ENCODE data around the gene SAPCD2. TPM values are rescaled to one million over a fixed set of nuclear protein-coding genes. Genes with fewer than 3 reads are reported as not detected.
A peak's percentile ranks its signal among the peaks of the same experiment; 100 is the strongest.

Gene SAPCD2
- polyA plus RNA-seq, 1 donor: 12.1 TPM

- Histone ChIP-seq H3K36me3 (ENCODE audit: control insufficient read depth, insufficient read depth, low read length) (no peaks in the 10 kb centered on the region), H3K9me3 (ENCODE audit: control insufficient read depth, low read depth, low read length) (peaks cover 12% of the 10 kb centered on the region), H3K4me3 (ENCODE audit: low read length) (peak overlapping the region; percentile 28), H3K27me3 (ENCODE audit: control insufficient read depth, insufficient read depth, low read length) (peaks cover 59% of the 10 kb centered on the region), H3K27ac (ENCODE audit: low read length) (no peak overlapping the region), H3K4me1 (ENCODE audit: control insufficient read depth, insufficient read depth, low read length) (peaks cover 23% of the 10 kb centered on the region)
- DNase-seq: no peak
- no CpG with 5 or more reads among the region's 18 CpGs for WGBS (ENCODE audit: insufficient coverage, low lambda C conversion rate)
Measured at GRCh38 chr9:137044502-137045177, 25.7 kb downstream of the SAPCD2 start.

- Histone ChIP-seq H3K4me1 (ENCODE audit: control insufficient read depth, insufficient read depth, low read length) (peaks cover 23% of the 10 kb centered on the region), H3K27ac (ENCODE audit: low read length) (no peak overlapping the region), H3K4me3 (ENCODE audit: low read length) (no peak overlapping the region), H3K36me3 (ENCODE audit: control insufficient read depth, insufficient read depth, low read length) (no peaks in the 10 kb centered on the region), H3K9me3 (ENCODE audit: control insufficient read depth, low read depth, low read length) (peaks cover 10% of the 10 kb centered on the region), H3K27me3 (ENCODE audit: control insufficient read depth, insufficient read depth, low read length) (peaks cover 53% of the 10 kb centered on the region)
- DNase-seq: no peak
- no CpG with 5 or more reads among the region's 12 CpGs for WGBS (ENCODE audit: insufficient coverage, low lambda C conversion rate)
Measured at GRCh38 chr9:137044037-137044436, 26.3 kb downstream of the SAPCD2 start.

- Histone ChIP-seq H3K27me3 (ENCODE audit: control insufficient read depth, insufficient read depth, low read length) (peaks cover 45% of the 10 kb centered on the region), H3K36me3 (ENCODE audit: control insufficient read depth, insufficient read depth, low read length) (no peaks in the 10 kb centered on the region), H3K4me3 (ENCODE audit: low read length) (no peak overlapping the region), H3K27ac (ENCODE audit: low read length) (no peak overlapping the region), H3K4me1 (ENCODE audit: control insufficient read depth, insufficient read depth, low read length) (peaks cover 23% of the 10 kb centered on the region), H3K9me3 (ENCODE audit: control insufficient read depth, low read depth, low read length) (peaks cover 9% of the 10 kb centered on the region)
- no peak for DNase-seq
- no CpG with 5 or more reads among the region's 36 CpGs for whole genome bisulfite sequencing (ENCODE audit: insufficient coverage, low lambda C conversion rate)
Measured at GRCh38 chr9:137042751-137043727, 27.3 kb downstream of the SAPCD2 start.

GRCh38 chr9:137041124-137041523 is 29.2 kb downstream of the SAPCD2 start:
- peaks cover 19% of the 10 kb centered on the region for H3K4me1 ChIP-seq (ENCODE audit: control insufficient read depth, insufficient read depth, low read length)
- DNase-seq: no peak
- peaks cover 5% of the 10 kb centered on the region for H3K9me3 ChIP-seq (ENCODE audit: control insufficient read depth, low read depth, low read length)
- no peaks in the 10 kb centered on the region for H3K36me3 ChIP-seq (ENCODE audit: control insufficient read depth, insufficient read depth, low read length)
- no peak overlapping the region for H3K27ac ChIP-seq (ENCODE audit: low read length)
- no CpG with 5 or more reads among the region's 16 CpGs for WGBS (ENCODE audit: insufficient coverage, low lambda C conversion rate)
- H3K27me3 ChIP-seq (ENCODE audit: control insufficient read depth, insufficient read depth, low read length): peaks cover 28% of the 10 kb centered on the region
- no peak overlapping the region for H3K4me3 ChIP-seq (ENCODE audit: low read length)

DNA sequence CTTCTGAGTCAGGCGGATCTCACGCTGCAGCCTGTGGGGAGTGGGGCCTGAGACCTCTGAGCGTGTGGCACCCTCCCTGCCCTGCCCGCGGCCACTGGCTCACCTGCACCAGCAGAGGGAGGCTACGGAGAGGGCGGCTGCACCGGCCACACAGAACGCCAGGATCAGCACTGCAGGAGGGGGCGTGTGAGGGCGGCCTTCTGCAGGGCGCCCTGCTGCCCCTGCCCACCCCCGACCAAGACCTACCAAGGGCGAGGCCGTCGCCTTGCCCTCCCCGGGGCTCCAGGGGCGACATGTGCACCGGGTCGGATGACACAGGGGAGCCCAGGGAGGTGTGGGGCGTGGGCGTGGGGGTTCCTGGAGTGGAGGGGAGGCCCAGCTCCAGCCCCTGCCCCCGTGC is 29.8 kb downstream of the SAPCD2 start:
- peaks cover 4% of the 10 kb centered on the region for H3K9me3 ChIP-seq (ENCODE audit: control insufficient read depth, low read depth, low read length)
- H3K27ac ChIP-seq (ENCODE audit: low read length): no peak overlapping the region
- no peaks in the 10 kb centered on the region for H3K36me3 ChIP-seq (ENCODE audit: control insufficient read depth, insufficient read depth, low read length)
- peaks cover 19% of the 10 kb centered on the region for H3K4me1 ChIP-seq (ENCODE audit: control insufficient read depth, insufficient read depth, low read length)
- no peak for DNase-seq
- H3K4me3 ChIP-seq (ENCODE audit: low read length): no peak overlapping the region
- peaks cover 25% of the 10 kb centered on the region for H3K27me3 ChIP-seq (ENCODE audit: control insufficient read depth, insufficient read depth, low read length)
- WGBS (ENCODE audit: insufficient coverage, low lambda C conversion rate): no CpG with 5 or more reads among the region's 23 CpGs

DNA sequence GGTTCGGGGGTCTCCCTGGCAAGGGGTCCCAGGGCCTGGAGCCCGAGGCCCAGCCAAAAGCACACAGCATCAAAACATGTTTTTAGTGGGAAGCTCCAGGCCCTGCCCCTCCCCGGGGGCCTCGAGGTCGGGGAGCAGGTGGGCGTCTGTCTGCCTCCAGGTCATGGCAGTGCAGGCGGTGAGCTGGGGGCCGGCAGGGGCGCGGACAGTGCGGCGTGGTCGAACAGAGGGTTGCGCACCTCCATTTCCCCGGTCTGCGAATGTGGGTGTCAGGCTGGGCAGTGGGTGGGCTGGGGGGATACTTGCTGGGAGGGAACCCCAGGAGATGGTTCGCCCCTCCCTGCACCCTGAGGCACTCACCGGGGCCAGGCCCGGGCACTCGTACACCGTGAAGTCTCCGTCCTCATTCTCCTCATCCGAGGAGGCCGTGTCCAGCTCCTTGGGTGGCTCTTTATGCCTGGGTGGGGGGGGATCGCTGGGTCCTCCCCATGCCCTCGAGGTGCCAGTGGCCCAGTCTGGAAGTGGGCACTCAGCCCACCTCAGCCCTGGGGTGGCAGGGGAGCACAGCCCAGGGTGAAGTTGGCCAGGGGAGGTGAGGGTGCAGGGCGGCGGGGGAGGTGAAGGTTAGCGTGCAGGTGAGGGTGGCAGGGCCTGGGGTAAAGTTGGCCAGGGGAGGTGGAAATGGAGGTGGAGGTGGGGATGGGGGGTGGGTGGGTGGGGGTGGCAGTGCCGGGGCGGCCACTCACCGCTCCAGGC is 30.6 kb downstream of the SAPCD2 start:
- whole genome bisulfite sequencing (ENCODE audit: insufficient coverage, low lambda C conversion rate): no CpG with 5 or more reads among the region's 32 CpGs
- Histone ChIP-seq H3K27me3 (ENCODE audit: control insufficient read depth, insufficient read depth, low read length) (peaks cover 17% of the 10 kb centered on the region), H3K36me3 (ENCODE audit: control insufficient read depth, insufficient read depth, low read length) (no peaks in the 10 kb centered on the region), H3K4me1 (ENCODE audit: control insufficient read depth, insufficient read depth, low read length) (peaks cover 18% of the 10 kb centered on the region), H3K27ac (ENCODE audit: low read length) (no peak overlapping the region), H3K4me3 (ENCODE audit: low read length) (no peak overlapping the region), H3K9me3 (ENCODE audit: control insufficient read depth, low read depth, low read length) (peaks cover 4% of the 10 kb centered on the region)
- no peak for DNase-seq

- no peak for DNase-seq
- peaks cover 4% of the 10 kb centered on the region for H3K9me3 ChIP-seq (ENCODE audit: control insufficient read depth, low read depth, low read length)
- H3K4me3 ChIP-seq (ENCODE audit: low read length): no peak overlapping the region
- peaks cover 8% of the 10 kb centered on the region for H3K27me3 ChIP-seq (ENCODE audit: control insufficient read depth, insufficient read depth, low read length)
- peaks cover 14% of the 10 kb centered on the region for H3K4me1 ChIP-seq (ENCODE audit: control insufficient read depth, insufficient read depth, low read length)
- H3K27ac ChIP-seq (ENCODE audit: low read length): no peak overlapping the region
- no CpG with 5 or more reads among the region's 9 CpGs for WGBS (ENCODE audit: insufficient coverage, low lambda C conversion rate)
- H3K36me3 ChIP-seq (ENCODE audit: control insufficient read depth, insufficient read depth, low read length): no peaks in the 10 kb centered on the region
Measured at GRCh38 chr9:137038916-137039315, 31.4 kb downstream of the SAPCD2 start.

- Histone ChIP-seq H3K4me3 (ENCODE audit: low read length) (no peak overlapping the region), H3K27me3 (ENCODE audit: control insufficient read depth, insufficient read depth, low read length) (no peaks in the 10 kb centered on the region), H3K36me3 (ENCODE audit: control insufficient read depth, insufficient read depth, low read length) (no peaks in the 10 kb centered on the region), H3K9me3 (ENCODE audit: control insufficient read depth, low read depth, low read length) (peaks cover 4% of the 10 kb centered on the region), H3K4me1 (ENCODE audit: control insufficient read depth, insufficient read depth, low read length) (peaks cover 10% of the 10 kb centered on the region), H3K27ac (ENCODE audit: low read length) (no peak overlapping the region)
- 87% methylated on average over 3 of the region's 10 CpGs for whole genome bisulfite sequencing (ENCODE audit: insufficient coverage, low lambda C conversion rate)
- no peak for DNase-seq
Measured at GRCh38 chr9:137037483-137037882, 32.9 kb downstream of the SAPCD2 start.

- Histone ChIP-seq H3K9me3 (ENCODE audit: control insufficient read depth, low read depth, low read length) (peaks cover 4% of the 10 kb centered on the region), H3K4me1 (ENCODE audit: control insufficient read depth, insufficient read depth, low read length) (peaks cover 14% of the 10 kb centered on the region), H3K36me3 (ENCODE audit: control insufficient read depth, insufficient read depth, low read length) (no peaks in the 10 kb centered on the region), H3K27ac (ENCODE audit: low read length) (no peak overlapping the region), H3K4me3 (ENCODE audit: low read length) (no peak overlapping the region), H3K27me3 (ENCODE audit: control insufficient read depth, insufficient read depth, low read length) (no peaks in the 10 kb centered on the region)
- DNase-seq: no peak
- WGBS (ENCODE audit: insufficient coverage, low lambda C conversion rate): no CpG with 5 or more reads among the region's 13 CpGs
Measured at GRCh38 chr9:137037035-137037434, 33.3 kb downstream of the SAPCD2 start.

DNA sequence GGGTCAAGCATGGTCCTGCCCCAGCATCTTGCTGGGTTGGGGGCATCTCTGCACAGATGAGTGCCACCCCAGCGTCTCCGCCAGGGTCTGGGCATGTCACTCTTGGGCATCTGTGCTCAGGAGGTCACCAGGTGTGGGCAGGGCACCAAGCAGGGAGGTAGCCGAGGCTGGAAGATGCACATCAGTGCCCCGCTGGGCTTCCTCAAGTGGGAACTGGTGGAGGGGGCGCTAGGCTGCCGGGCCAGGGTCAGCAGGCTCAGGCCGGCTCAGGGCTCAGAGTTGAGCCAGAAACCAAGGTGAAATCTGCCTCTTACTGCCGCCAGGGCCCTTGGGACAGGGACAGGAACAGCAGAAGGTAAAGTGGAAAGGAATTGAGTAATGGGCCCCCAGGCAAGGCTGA is 34.4 kb downstream of the SAPCD2 start:
- Histone ChIP-seq H3K9me3 (ENCODE audit: control insufficient read depth, low read depth, low read length) (peaks cover 4% of the 10 kb centered on the region), H3K4me3 (ENCODE audit: low read length) (no peak overlapping the region), H3K4me1 (ENCODE audit: control insufficient read depth, insufficient read depth, low read length) (peaks cover 25% of the 10 kb centered on the region), H3K27me3 (ENCODE audit: control insufficient read depth, insufficient read depth, low read length) (no peaks in the 10 kb centered on the region), H3K36me3 (ENCODE audit: control insufficient read depth, insufficient read depth, low read length) (no peaks in the 10 kb centered on the region), H3K27ac (ENCODE audit: low read length) (no peak overlapping the region)
- DNase-seq: no peak
- WGBS (ENCODE audit: insufficient coverage, low lambda C conversion rate): no CpG with 5 or more reads among the region's 8 CpGs
